Sigmoid colon (tissue), 7 donors: ENCODE measurements around the gene IRF7. TPM values are rescaled to one million over a fixed set of nuclear protein-coding genes. Genes with fewer than 3 reads are reported as not detected.

ENCODE experiments used
- DNase-seq: peaks from one replicate; pipeline ENCODE4 v3.0.0-alpha.2; 2019
- H3K27ac ChIP-seq, 4 donors: fragments of 200-600 bp; sonication (generic); one replicate each; pipeline ENCODE4 v1.5.1; 2016 to 2019; ENCODE audit warnings: mild to moderate bottlenecking in 1 of 4
- H3K27me3 ChIP-seq, 3 donors: fragments of 200-600 bp; sonication (generic); one replicate each; pipeline ENCODE4 v1.5.1; 2019; ENCODE audit warnings: mild to moderate bottlenecking in 1 of 3
- H3K36me3 ChIP-seq, 4 donors: fragments of 200-600 bp; sonication (generic); one replicate each; pipeline ENCODE4 v1.5.1; 2016 to 2019
- H3K4me1 ChIP-seq, 4 donors: fragments of 200-600 bp; sonication (generic); one replicate each; pipeline ENCODE4 v1.5.1; 2017 to 2019
- H3K4me3 ChIP-seq, 4 donors: fragments of 200-600 bp; sonication (generic); one replicate each; pipeline ENCODE4 v1.5.1; 2017 to 2019; ENCODE audit warnings: mild to moderate bottlenecking in 2 of 4, moderate library complexity in 1 of 4
- H3K9me3 ChIP-seq, 4 donors: fragments of 200-600 bp in 3 of 4; sonication (generic) in 3 of 4; one replicate each; pipeline versions ENCODE4 v1.5.1 to v1.6.1; 2013 to 2019
- EP300 ChIP-seq, 4 donors: sonication (generic); formaldehyde crosslinking; IDR thresholded peaks; one replicate each; pipeline ENCODE4 v1.6.1; 2017; ENCODE audit warnings: antibody characterized with exemption in 4 of 4
- POLR2A ChIP-seq, 2 donors: fragments of 450-650 bp; IDR thresholded peaks; one replicate each; pipeline ENCODE4 v1.6.1; 2016; ENCODE audit warnings: antibody characterized with exemption in 2 of 2, mild to moderate bottlenecking in 2 of 2, moderate library complexity in 2 of 2
- POLR2AphosphoS5 ChIP-seq, 4 donors: sonication (generic); formaldehyde crosslinking; IDR thresholded peaks; one replicate each; pipeline ENCODE4 v1.6.1; 2017; ENCODE audit warnings: antibody characterized with exemption in 4 of 4
- whole genome bisulfite sequencing, 2 donors: extraction: QIAGEN DNeasy Blood & Tissue Kit; methylation state at CpG; one replicate each; pipeline ENCODE4 v1.1.7; 2013; 5-methylcytosine and 5-hydroxymethylcytosine counted together
- intact Hi-C: fragments of 100-400 bp; cut with DNase I; formaldehyde crosslinking; loops from one replicate; pipeline ENCODE4 v1.15.1; 2023
- polyA plus RNA-seq, 3 donors: library from polyadenylated mRNA; stranded (reverse); fragments of 200-250 nt; gene quantifications; one replicate each; pipeline ENCODE4 v1.2.3, GENCODE V29; 2013
- total RNA-seq, 4 donors: library from RNA; depleted of rRNA; stranded (reverse); fragments of >200 nt; gene quantifications; one replicate each; pipeline ENCODE4 v1.1.0, GENCODE V29; 2016
- TF ChIP-seq, protein P1 (sequence below), 4 experiments: fragments of 450-650 bp in 3 of 4; fragments of 200-600 bp in 1 of 4; IDR thresholded peaks; one replicate each; pipeline ENCODE4 v1.5.1; 2016 to 2019; ENCODE audit warnings: antibody characterized with exemption in 4 of 4, mild to moderate bottlenecking in 3 of 4, moderate library complexity in 2 of 4
- donor health status: healthy with polysubstance abuse.
- donor health status: Bipolar disorder and iron deficiency.
- donor health status: healthy.

The IRF7 gene
- total and polyA plus RNA-seq, 7 donors = 8.6 to 73.9 (median 16.1) TPM

DNA sequence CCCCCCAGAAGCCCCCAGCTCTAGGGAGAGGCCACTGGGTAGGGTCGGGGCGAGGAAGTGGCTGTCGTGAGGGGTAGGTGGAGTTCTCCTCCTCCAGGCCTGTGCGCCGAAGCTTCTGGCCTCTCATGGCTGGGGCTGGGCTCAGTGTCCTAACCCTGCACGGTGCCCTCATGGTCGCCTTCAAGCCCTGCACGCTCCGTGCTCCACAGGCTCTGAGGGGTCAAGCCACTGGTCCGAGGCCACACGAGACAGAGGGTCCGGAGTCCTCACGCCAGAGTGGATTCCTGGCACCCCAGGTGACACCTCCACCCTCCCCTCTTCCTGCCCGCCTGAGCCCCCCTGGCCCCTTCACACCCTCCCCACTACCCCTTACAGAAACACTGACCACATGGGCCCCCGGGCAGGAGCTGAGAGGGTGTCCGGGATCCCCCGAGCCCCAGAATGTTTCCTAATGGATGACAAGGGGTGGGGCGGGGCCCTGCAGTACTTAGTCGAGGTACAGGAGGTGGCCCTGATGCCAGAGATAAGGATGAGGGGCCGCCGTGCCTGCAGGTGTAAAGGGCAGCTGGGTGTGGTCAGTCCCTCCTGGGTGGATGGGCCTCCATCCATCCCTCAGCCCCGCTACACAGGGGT lies 10.0 kb upstream of the IRF7 start:
- Histone ChIP-seq H3K27me3 (peaks cover 0 to 37% (median 0%) of the 10 kb centered on the region in 3 donors), H3K9me3 (no peaks in the 10 kb centered on the region), H3K4me1 (peaks cover 0 to 29% (median 25%) of the 10 kb centered on the region in 4 donors), H3K4me3 (no peak overlapping the region), H3K27ac (no peak overlapping the region), H3K36me3 (peaks cover 0 to 18% (median 3%) of the 10 kb centered on the region in 4 donors)
- intact Hi-C loops = no loop called here
- peak; percentile 65 for DNase-seq
- WGBS, 2 donors = 14 to 70% methylated on average over 22 of the region's 22 CpGs
- TF ChIP-seq POLR2AphosphoS5 (IDR thresholded peaks at IDR 0.05) = no peak

GRCh38 chr11:624705-625635 lies 9.2 kb upstream of the IRF7 start, which contains the start of gene CDHR5:
Gene CDHR5, minus strand, starts transcription at chr11:624955. Its CDS starts 53 bp downstream, at chr11:624902.
- DNase-seq = no peak
- H3K36me3 ChIP-seq = peaks cover 0 to 18% (median 3%) of the 10 kb centered on the region in 4 donors
- no peak within 1 kb of the TSS for H3K27ac ChIP-seq
- TF ChIP-seq POLR2A (IDR thresholded peaks at IDR 0.05) = peak in 1 of 2 donors; percentile 61
- TF ChIP-seq POLR2AphosphoS5 (IDR thresholded peaks at IDR 0.05) = peak in 1 of 4 donors; percentile 31
- TF ChIP-seq, protein P1, sequence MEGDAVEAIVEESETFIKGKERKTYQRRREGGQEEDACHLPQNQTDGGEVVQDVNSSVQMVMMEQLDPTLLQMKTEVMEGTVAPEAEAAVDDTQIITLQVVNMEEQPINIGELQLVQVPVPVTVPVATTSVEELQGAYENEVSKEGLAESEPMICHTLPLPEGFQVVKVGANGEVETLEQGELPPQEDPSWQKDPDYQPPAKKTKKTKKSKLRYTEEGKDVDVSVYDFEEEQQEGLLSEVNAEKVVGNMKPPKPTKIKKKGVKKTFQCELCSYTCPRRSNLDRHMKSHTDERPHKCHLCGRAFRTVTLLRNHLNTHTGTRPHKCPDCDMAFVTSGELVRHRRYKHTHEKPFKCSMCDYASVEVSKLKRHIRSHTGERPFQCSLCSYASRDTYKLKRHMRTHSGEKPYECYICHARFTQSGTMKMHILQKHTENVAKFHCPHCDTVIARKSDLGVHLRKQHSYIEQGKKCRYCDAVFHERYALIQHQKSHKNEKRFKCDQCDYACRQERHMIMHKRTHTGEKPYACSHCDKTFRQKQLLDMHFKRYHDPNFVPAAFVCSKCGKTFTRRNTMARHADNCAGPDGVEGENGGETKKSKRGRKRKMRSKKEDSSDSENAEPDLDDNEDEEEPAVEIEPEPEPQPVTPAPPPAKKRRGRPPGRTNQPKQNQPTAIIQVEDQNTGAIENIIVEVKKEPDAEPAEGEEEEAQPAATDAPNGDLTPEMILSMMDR (IDR thresholded peaks at IDR 0.05) = no peak
- no peak for TF ChIP-seq EP300 (IDR thresholded peaks at IDR 0.05)
- 18 to 62% methylated on average over 33 of the region's 33 CpGs for WGBS, 2 donors
- H3K27me3 ChIP-seq = peaks cover 0 to 37% (median 0%) of the 10 kb centered on the region in 3 donors
- peaks cover 0 to 28% (median 24%) of the 10 kb centered on the region in 4 donors for H3K4me1 ChIP-seq
- intact Hi-C loops = no loop called here
- no peak within 1 kb of the TSS for H3K4me3 ChIP-seq
- no peaks in the 10 kb centered on the region for H3K9me3 ChIP-seq

DNA sequence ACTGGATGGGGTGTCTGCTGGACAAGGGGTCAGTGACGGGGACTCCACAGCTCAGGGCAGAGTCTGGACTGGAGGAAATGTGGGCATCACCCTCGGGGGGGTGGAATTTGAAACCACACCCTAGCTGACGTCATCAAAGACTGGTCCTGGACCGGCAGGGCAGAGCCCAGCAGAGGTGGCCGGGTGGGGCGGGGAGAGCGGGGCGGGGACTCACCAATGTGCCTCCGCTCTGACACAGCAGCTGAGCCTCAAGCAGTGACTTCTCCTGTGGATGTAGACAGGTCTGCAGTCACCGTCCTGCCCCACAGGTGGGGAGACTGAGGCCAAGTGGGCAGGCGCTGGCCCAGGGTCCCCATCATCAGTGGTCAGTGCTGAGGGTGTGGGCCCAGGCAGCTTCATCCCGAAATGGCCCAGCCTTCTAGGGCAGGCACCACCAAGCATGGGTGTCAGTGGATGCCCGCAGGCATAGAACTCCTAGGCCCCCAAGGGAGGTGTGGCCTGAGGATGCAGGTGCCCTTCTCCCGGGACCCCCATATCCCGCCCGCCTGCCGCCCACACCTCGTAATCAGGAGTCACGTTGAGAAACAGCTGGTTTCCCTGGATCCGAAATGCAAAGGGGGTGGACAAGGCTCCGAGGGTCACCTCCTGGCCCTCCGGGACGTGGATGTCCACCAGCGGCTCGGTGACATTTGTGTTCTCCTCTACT lies 8.4 kb upstream of the IRF7 start:
- H3K4me3 ChIP-seq = no peak overlapping the region
- TF ChIP-seq, protein P1 (IDR thresholded peaks at IDR 0.05) = no peak
- TF ChIP-seq EP300 (IDR thresholded peaks at IDR 0.05) = no peak
- TF ChIP-seq POLR2A (IDR thresholded peaks at IDR 0.05) = peak in 1 of 2 donors; percentile 54
- no peak for DNase-seq
- no peaks in the 10 kb centered on the region for H3K9me3 ChIP-seq
- peaks cover 0 to 18% (median 3%) of the 10 kb centered on the region in 4 donors for H3K36me3 ChIP-seq
- H3K27ac ChIP-seq = no peak overlapping the region
- peaks cover 0 to 37% (median 0%) of the 10 kb centered on the region in 3 donors for H3K27me3 ChIP-seq
- WGBS, 2 donors = 17 to 70% methylated on average over 25 of the region's 25 CpGs
- intact Hi-C loops = no loop called here
- H3K4me1 ChIP-seq = peaks cover 0 to 21% (median 16%) of the 10 kb centered on the region in 4 donors

GRCh38 chr11:623349-623869 lies 7.7 kb upstream of the IRF7 start:
- Histone ChIP-seq H3K27me3 (peaks cover 0 to 37% (median 0%) of the 10 kb centered on the region in 3 donors), H3K9me3 (no peaks in the 10 kb centered on the region), H3K4me3 (no peak overlapping the region), H3K27ac (no peak overlapping the region), H3K36me3 (peaks cover 0 to 18% (median 3%) of the 10 kb centered on the region in 4 donors), H3K4me1 (peaks cover 0 to 14% (median 10%) of the 10 kb centered on the region in 4 donors)
- DNase-seq = no peak
- WGBS, 2 donors = 60 to 80% methylated on average over 15 of the region's 15 CpGs
- intact Hi-C loops = no loop called here
- TF ChIP-seq POLR2AphosphoS5 (IDR thresholded peaks at IDR 0.05) (no peak), POLR2A (IDR thresholded peaks at IDR 0.05) (no peak), EP300 (IDR thresholded peaks at IDR 0.05) (no peak)
- TF ChIP-seq, protein P1 (IDR thresholded peaks at IDR 0.05) = no peak
